HepG2 (cell line): Measurements from ENCODE around the gene LIN7A. TPM values are rescaled to one million over a fixed set of nuclear protein-coding genes. Genes with fewer than 3 reads are reported as not detected.

Source experiments
- ATAC-seq: fragments of 200-7000 bp; cut with Tn5 transposase; 3 replicates; pipeline ENCODE4 v1.9.1; 2020; ENCODE audit warnings: mild to moderate bottlenecking, moderate library complexity
- BruUV-seq: library from RNA; stranded (reverse); fragments of 400-500 nt; replicated peaks from 2 replicates; lab custom pipeline; 2021; lab: Mats Ljungman, UMichigan
- CTCF ChIA-PET: fragments of 300-600 bp; formaldehyde crosslinking; extraction: SDS; loops from one replicate; lab custom pipeline; 2021; ENCODE audit warnings: low total read pairs, inconsistent platforms, low intra/inter-chr PET ratio; lab: Yijun Ruan, JAX
- POLR2A ChIA-PET: fragments of 350-600 bp; sonication (Branson Sonifier 250); formaldehyde crosslinking; loops from one replicate; lab custom pipeline; 2020; ENCODE audit warnings: antibody characterized with exemption, inconsistent platforms; lab: Yijun Ruan, JAX
- DNase-seq: peaks from one replicate; pipeline ENCODE4 v3.0.0-alpha.2; 2015; ENCODE audit warnings: low spot score
- FAIRE-seq: peaks from 3 replicates; lab custom pipeline; 2011; peaks lifted over from hg19 to GRCh38; lab: Jason Lieb, UNC
- H2AFZ ChIP-seq: one replicate; pipeline ENCODE4 v1.6.1; 2011; ENCODE audit warnings: low read length, inconsistent platforms
- H3K27ac ChIP-seq: fragments of 300-600 bp; 3 replicates; pipeline ENCODE4 v1.8.0; 2011; ENCODE audit warnings: mixed run types, mild to moderate bottlenecking, mixed read lengths, low read length, inconsistent platforms; ENCODE audit not compliant: insufficient read depth; ENCODE audit errors: extremely low read length
- H3K27me3 ChIP-seq, 2 experiments: fragments of 200-600 bp in 1 of 2; 2 replicates in 1 of 2; 3 replicates in 1 of 2; pipeline versions ENCODE4 v1.6.0 to v1.8.0; 2011; ENCODE audit warnings: low read length in 2 of 2, mild to moderate bottlenecking in 2 of 2, moderate library complexity in 2 of 2, inconsistent platforms in 1 of 2; ENCODE audit not compliant: insufficient read depth in 2 of 2, control insufficient read depth in 1 of 2
- H3K36me3 ChIP-seq, 2 experiments: fragments of 200-600 bp in 1 of 2; replicated peaks in 1 of 2; 2 replicates in 1 of 2; 3 replicates in 1 of 2; pipeline versions ENCODE4 v1.5.1 to v1.8.0; 2011; ENCODE audit warnings: low read length in 2 of 2, inconsistent platforms in 1 of 2; ENCODE audit not compliant: insufficient read depth in 2 of 2, control insufficient read depth in 1 of 2
- H3K4me1 ChIP-seq: 2 replicates; pipeline ENCODE4 v1.5.1; 2012; ENCODE audit warnings: low read length, inconsistent platforms; ENCODE audit not compliant: insufficient read depth
- H3K4me2 ChIP-seq: 2 replicates; pipeline ENCODE4 v1.6.0; 2011; ENCODE audit warnings: low read depth, low read length, inconsistent platforms
- H3K4me3 ChIP-seq, 3 experiments: fragments of 200-600 bp in 1 of 3; sonication (generic), shearing (Covaris generic) in 1 of 3; replicated peaks in 1 of 3; 2 replicates each; pipeline ENCODE4 v1.5.1; 2011 to 2016; ENCODE audit warnings: low read length in 3 of 3, inconsistent platforms in 2 of 3, low read depth in 2 of 3, mild to moderate bottlenecking in 2 of 3, control low read depth in 1 of 3, mixed read lengths in 1 of 3; ENCODE audit not compliant: insufficient read depth in 1 of 3
- H3K79me2 ChIP-seq: one replicate; pipeline ENCODE4 v1.6.1; 2011; ENCODE audit warnings: low read length, inconsistent platforms; ENCODE audit not compliant: insufficient read depth
- H3K9ac ChIP-seq: 2 replicates; pipeline ENCODE4 v1.6.0; 2011; ENCODE audit warnings: mild to moderate bottlenecking, low read depth, low read length, inconsistent platforms; ENCODE audit not compliant: insufficient read depth
- H3K9me3 ChIP-seq: 2 replicates; pipeline ENCODE4 v1.5.1; 2012; ENCODE audit warnings: mild to moderate bottlenecking, low read length
- H4K20me1 ChIP-seq: 2 replicates; pipeline ENCODE4 v1.6.0; 2011; ENCODE audit warnings: inconsistent platforms, mild to moderate bottlenecking, low read length, moderate library complexity; ENCODE audit not compliant: insufficient read depth
- ARID2 ChIP-seq: sonication (generic); formaldehyde crosslinking; IDR thresholded peaks from 2 replicates; pipeline ENCODE4 v1.8.1; 2022; ENCODE audit warnings: mild to moderate bottlenecking, missing genetic modification reagents, borderline replicate concordance
- ARNT ChIP-seq: fragments of 450-650 bp; IDR thresholded peaks from 2 replicates; pipeline ENCODE4 v1.6.1; 2017
- BHLHE40 ChIP-seq: IDR thresholded peaks from 2 replicates; pipeline ENCODE4 v1.6.1; 2011; ENCODE audit warnings: low read length, improper control_type of control experiment
- CENPX ChIP-seq: sonication (generic); formaldehyde crosslinking; IDR thresholded peaks from 2 replicates; pipeline ENCODE4 v1.9.0; 2021; ENCODE audit warnings: mild to moderate bottlenecking, missing genetic modification reagents, moderate library complexity
- IRF2 ChIP-seq: IDR thresholded peaks from 2 replicates; pipeline ENCODE4 v1.6.1; 2018; ENCODE audit warnings: missing genetic modification reagents, missing compliant biosample characterization
- KDM1A ChIP-seq: IDR thresholded peaks from 2 replicates; pipeline ENCODE4 v1.6.1; 2016; ENCODE audit warnings: missing compliant biosample characterization
- KLF16 ChIP-seq, 2 experiments: sonication (generic) in 1 of 2; formaldehyde crosslinking in 1 of 2; IDR thresholded peaks; 2 replicates each; pipeline versions ENCODE4 v1.6.1 to v1.8.0; 2016 to 2023; ENCODE audit warnings: missing genetic modification reagents in 2 of 2, missing compliant biosample characterization in 1 of 2
- LCORL ChIP-seq, 2 experiments: fragments of 450-650 bp in 1 of 2; sonication (generic) in 1 of 2; formaldehyde crosslinking in 1 of 2; IDR thresholded peaks; 2 replicates each; pipeline versions ENCODE4 v1.5.0 to v1.6.1; 2017 to 2020; ENCODE audit warnings: antibody characterized with exemption in 1 of 2, missing genetic modification reagents in 1 of 2
- MEIS1 ChIP-seq: sonication (generic); formaldehyde crosslinking; IDR thresholded peaks from 2 replicates; pipeline ENCODE4 v1.9.0; 2021; ENCODE audit warnings: mild to moderate bottlenecking, missing genetic modification reagents, moderate library complexity, borderline replicate concordance
- POLR2A ChIP-seq, 2 experiments: IDR thresholded peaks; 2 replicates each; pipeline ENCODE4 v1.6.1; 2011; ENCODE audit warnings: low read depth in 2 of 2, low read length in 2 of 2, mild to moderate bottlenecking in 1 of 2, moderate library complexity in 1 of 2; ENCODE audit not compliant: insufficient read depth in 1 of 2
- RBAK ChIP-seq: sonication (generic); formaldehyde crosslinking; IDR thresholded peaks from 2 replicates; pipeline ENCODE4 v1.5.1; 2020; ENCODE audit warnings: mild to moderate bottlenecking, missing genetic modification reagents
- RXRB ChIP-seq: IDR thresholded peaks from 2 replicates; pipeline ENCODE4 v1.6.1; 2016; ENCODE audit warnings: borderline replicate concordance, missing genetic modification reagents, missing compliant biosample characterization
- SOX13 ChIP-seq, 3 experiments: fragments of 450-650 bp in 1 of 3; sonication (generic) in 1 of 3; formaldehyde crosslinking in 1 of 3; IDR thresholded peaks in 2 of 3; conservative IDR thresholded peaks in 1 of 3; 2 replicates each; pipeline versions ENCODE4 v1.5.0 to v1.6.1; 2016 to 2020; ENCODE audit warnings: antibody characterized with exemption in 1 of 3, mild to moderate bottlenecking in 1 of 3, missing compliant biosample characterization in 1 of 3, missing genetic modification reagents in 1 of 3, moderate library complexity in 1 of 3
- ZBTB7A ChIP-seq: sonication (generic); formaldehyde crosslinking; IDR thresholded peaks from 2 replicates; pipeline ENCODE4 v1.8.0; 2022; ENCODE audit warnings: mild to moderate bottlenecking, missing genetic modification reagents
- ZNF234 ChIP-seq: sonication (generic); formaldehyde crosslinking; conservative IDR thresholded peaks from 2 replicates; pipeline ENCODE4 v1.5.1; 2020; ENCODE audit warnings: mild to moderate bottlenecking, missing genetic modification reagents
- ZNF331 ChIP-seq: sonication (generic); formaldehyde crosslinking; IDR thresholded peaks from 2 replicates; pipeline ENCODE4 v1.4.0; 2020; ENCODE audit warnings: missing genetic modification reagents
- ZNF468 ChIP-seq: sonication (generic); formaldehyde crosslinking; IDR thresholded peaks from 2 replicates; pipeline ENCODE4 v1.8.0; 2022; ENCODE audit warnings: mild to moderate bottlenecking, moderate library complexity, missing genetic modification reagents
- ZNF569 ChIP-seq: sonication (generic); formaldehyde crosslinking; IDR thresholded peaks from 2 replicates; pipeline ENCODE4 v1.5.0; 2020; ENCODE audit warnings: mild to moderate bottlenecking, missing genetic modification reagents, moderate library complexity, borderline replicate concordance
- ZNF678 ChIP-seq: sonication (generic); formaldehyde crosslinking; IDR thresholded peaks from 2 replicates; pipeline ENCODE4 v1.4.0; 2020; ENCODE audit warnings: mild to moderate bottlenecking, missing genetic modification reagents
- whole genome bisulfite sequencing: methylation state at CpG from one replicate; pipeline ENCODE4 v1.1.6; 2017; ENCODE audit warnings: low lambda C conversion rate; 5-methylcytosine and 5-hydroxymethylcytosine counted together
- in situ Hi-C: cut with HindIII; loops from 2 replicates; pipeline ENCODE4 v1.10.0; 2017; ENCODE audit warnings: low pct_unique_long_range_greater_than_20kb; ENCODE audit not compliant: extremely low pct_ligation_motif_present
- intact Hi-C: fragments of 100-400 bp; cut with micrococcal nuclease; formaldehyde crosslinking; loops from one replicate; pipeline ENCODE4 v1.10.0; 2022; ENCODE audit not compliant: unreplicated experiment
- polyA plus RNA-seq, 8 experiments: library from polyadenylated mRNA; depleted of rRNA in 3 of 8; stranded (reverse) in 7 of 8; unstranded in 1 of 8; fragments of >200 nt; fragmentation: Illumina TruSeq in 4 of 8; extraction: Trizol in 4 of 8; gene quantifications; 2 replicates each; pipeline versions ENCODE4 v1.2.1 to v1.2.3, GENCODE V29; 2011 to 2016; ENCODE audit warnings: low read depth in 4 of 8, missing spikeins in 1 of 8, mixed read lengths in 1 of 8; ENCODE audit not compliant: insufficient read depth in 1 of 8
- total RNA-seq, 5 experiments: library from RNA; depleted of rRNA; stranded (reverse); fragments of >200 nt; fragmentation: Illumina TruSeq; extraction: Trizol; gene quantifications; 2 replicates each; pipeline ENCODE4 v1.2.3, GENCODE V29; 2016; ENCODE audit warnings: low read depth in 1 of 5
- TF ChIP-seq, protein P1 (sequence below): sonication (generic); formaldehyde crosslinking; IDR thresholded peaks from 2 replicates; pipeline ENCODE4 v1.4.0; 2020; ENCODE audit warnings: mild to moderate bottlenecking, missing genetic modification reagents

The LIN7A gene
- total and polyA plus RNA-seq, 2 of the 13 experiments (the other 11 are each of a cell fraction or from before 2014, with no cell fraction given): 18.5 to 19.2 TPM

DNA sequence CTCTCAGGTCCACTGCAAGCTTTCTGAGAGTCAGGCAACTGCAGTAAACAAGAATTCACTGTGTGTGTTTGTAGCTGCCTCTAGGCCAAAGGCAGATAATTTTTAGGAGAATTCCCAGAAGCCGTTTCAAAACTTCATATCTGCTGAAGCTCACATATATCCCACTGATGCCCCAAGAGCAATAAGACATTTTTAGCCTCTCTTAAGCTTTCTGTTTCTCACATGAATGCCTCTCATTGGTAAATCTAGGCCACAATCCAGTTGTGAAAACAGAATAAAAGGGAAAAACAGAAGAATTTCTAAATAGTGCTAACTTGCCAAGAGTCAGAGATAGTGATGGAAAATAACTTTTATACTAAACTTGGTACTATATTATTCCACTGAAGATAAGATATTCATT is 48.5 kb upstream of the LIN7A start:
- no peak for ATAC-seq
- POLR2A ChIA-PET: no interaction called here
- no peaks in the 10 kb centered on the region for H4K20me1 ChIP-seq
- no peaks in the 10 kb centered on the region for H3K9me3 ChIP-seq
- H3K4me2 ChIP-seq: no peak overlapping the region
- in situ Hi-C loops: no loop called here
- no peak overlapping the region for H3K9ac ChIP-seq
- no peak overlapping the region for H2AFZ ChIP-seq
- intact Hi-C loops: no loop called here
- no peak for TF ChIP-seq ZBTB7A
- TF ChIP-seq IRF2 (CRISPR knock-in tag): no peak
- TF ChIP-seq ZNF468 (CRISPR knock-in tag): no peak
- TF ChIP-seq ZNF569 (CRISPR knock-in tag): no peak
- TF ChIP-seq RBAK (CRISPR knock-in tag): no peak
- no peak for TF ChIP-seq POLR2A (IDR thresholded peaks at IDR 0.05; ENCODE audit: insufficient read depth in 1 of 2, low read depth in 2 of 2, low read length in 2 of 2)
- TF ChIP-seq LCORL (IDR thresholded peaks at IDR 0.05): no peak
- TF ChIP-seq LCORL (CRISPR knock-in tag; IDR thresholded peaks at IDR 0.05): no peak
- H3K36me3 ChIP-seq: no peaks in the 10 kb centered on the region
- FAIRE-seq: no peak
- BruUV-seq: no TSS peak
- no peak for DNase-seq
- CTCF ChIA-PET: no interaction called here
- WGBS: 0% methylated on average over 1 of the region's 1 CpG
- H3K4me3 ChIP-seq: no peak overlapping the region
- no peaks in the 10 kb centered on the region; a peak in 1 of 5 replicates for H3K27me3 ChIP-seq
- H3K4me1 ChIP-seq: no peaks in the 10 kb centered on the region
- H3K27ac ChIP-seq: no peak overlapping the region
- H3K79me2 ChIP-seq: no peaks in the 10 kb centered on the region

DNA sequence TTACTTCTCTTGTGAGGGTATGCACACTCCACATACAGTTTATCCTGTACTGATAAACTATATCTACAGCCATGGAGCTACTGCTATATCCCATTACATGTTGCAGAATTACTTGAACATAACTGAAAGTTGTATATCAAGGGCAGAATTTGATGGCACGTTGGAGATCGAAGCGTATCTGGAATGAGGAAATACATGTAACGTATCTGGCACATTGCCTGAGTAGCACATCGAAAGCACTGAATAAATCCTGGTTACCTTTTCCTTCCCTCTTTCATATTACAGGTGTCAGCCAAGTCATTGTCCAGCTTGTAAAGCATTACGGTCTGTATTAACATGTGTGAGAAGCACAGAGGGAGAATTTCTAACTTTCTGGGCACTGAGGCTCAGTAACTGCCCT is 42.1 kb upstream of the LIN7A start:
- DNase-seq (no peak), ATAC-seq (no peak), FAIRE-seq (no peak)
- no peaks in the 10 kb centered on the region for H3K9me3 ChIP-seq
- ChIA-PET POLR2A (no interaction called here), CTCF (no interaction called here)
- no peaks in the 10 kb centered on the region for H3K4me1 ChIP-seq
- intact Hi-C loops: no loop called here
- no peak overlapping the region for H3K4me3 ChIP-seq
- H4K20me1 ChIP-seq: no peaks in the 10 kb centered on the region
- H3K27ac ChIP-seq: no peak overlapping the region
- no TSS peak for BruUV-seq
- no peaks in the 10 kb centered on the region for H3K36me3 ChIP-seq
- no peaks in the 10 kb centered on the region for H3K79me2 ChIP-seq
- 48% methylated on average over 6 of the region's 6 CpGs for WGBS
- in situ Hi-C loops: no loop called here
- no peak overlapping the region for H3K4me2 ChIP-seq
- H3K9ac ChIP-seq: no peak overlapping the region
- H3K27me3 ChIP-seq: no peaks in the 10 kb centered on the region
- H2AFZ ChIP-seq: no peak overlapping the region
- TF ChIP-seq ZNF331 (CRISPR knock-in tag) (no peak), KLF16 (CRISPR knock-in tag; IDR thresholded peaks at IDR 0.05) (no peak), ZNF678 (CRISPR knock-in tag) (no peak), MEIS1 (CRISPR knock-in tag) (no peak), KDM1A (CRISPR knock-in tag) (no peak), SOX13 (IDR thresholded peaks at IDR 0.05) (no peak), SOX13 (CRISPR knock-in tag; conservative IDR thresholded peaks at IDR 0.05 in 1 of 2, IDR thresholded peaks at IDR 0.05 in 1 of 2) (no peak), ARNT (no peak), ZNF234 (CRISPR knock-in tag) (no peak), ARID2 (CRISPR knock-in tag) (no peak), BHLHE40 (no peak), CENPX (CRISPR knock-in tag) (no peak), RXRB (no peak)
- TF ChIP-seq, protein P1, sequence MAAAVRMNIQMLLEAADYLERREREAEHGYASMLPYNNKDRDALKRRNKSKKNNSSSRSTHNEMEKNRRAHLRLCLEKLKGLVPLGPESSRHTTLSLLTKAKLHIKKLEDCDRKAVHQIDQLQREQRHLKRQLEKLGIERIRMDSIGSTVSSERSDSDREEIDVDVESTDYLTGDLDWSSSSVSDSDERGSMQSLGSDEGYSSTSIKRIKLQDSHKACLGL (CRISPR knock-in tag): no peak
